GM12878 (cell line): ENCODE measurements around the gene MRPS5. TPM values are rescaled to one million over a fixed set of nuclear protein-coding genes. Genes with fewer than 3 reads are reported as not detected.

ENCODE experiments used
- ATF7 ChIP-seq: fragments of 450-650 bp; IDR thresholded peaks from 2 replicates; pipeline ENCODE4 v1.6.1; 2016; ENCODE audit warnings: low read depth, mild to moderate bottlenecking
- CREB1 ChIP-seq: IDR thresholded peaks from 2 replicates; pipeline ENCODE4 v1.6.1; 2012; ENCODE audit warnings: low read depth, mild to moderate bottlenecking, inconsistent platforms
- EGR1 ChIP-seq, 2 experiments: IDR thresholded peaks; 1 replicate in 1 of 2; 2 replicates in 1 of 2; pipeline ENCODE4 v1.6.1; 2011 to 2012; ENCODE audit warnings: low read depth in 2 of 2, low read length in 2 of 2, borderline replicate concordance in 1 of 2, mild to moderate bottlenecking in 1 of 2, moderate library complexity in 1 of 2
- ESRRA ChIP-seq: IDR thresholded peaks from 2 replicates; pipeline ENCODE4 v1.6.1; 2012; ENCODE audit warnings: mild to moderate bottlenecking, low read length, improper control_type of control experiment
- GABPA ChIP-seq: IDR thresholded peaks from 2 replicates; pipeline ENCODE4 v1.6.1; 2014; ENCODE audit warnings: antibody characterized with exemption, low read depth, mild to moderate bottlenecking, inconsistent platforms
- HDAC6 ChIP-seq: fragments of 200-600 bp; sonication (generic); IDR thresholded peaks from one replicate; pipeline ENCODE4 v1.8.0; 2017; ENCODE audit warnings: antibody characterized with exemption; ENCODE audit not compliant: unreplicated experiment
- IRF4 ChIP-seq: IDR thresholded peaks from 2 replicates; pipeline ENCODE4 v1.6.1; 2011; ENCODE audit warnings: low read depth, low read length
- MAX ChIP-seq: IDR thresholded peaks from 2 replicates; pipeline ENCODE4 v1.6.1; 2012; ENCODE audit warnings: low read depth, low read length, improper control_type of control experiment
- MTA3 ChIP-seq: IDR thresholded peaks from 2 replicates; pipeline ENCODE4 v1.6.1; 2012; ENCODE audit warnings: low read length, inconsistent platforms, borderline replicate concordance
- MYC ChIP-seq: IDR thresholded peaks from 2 replicates; pipeline ENCODE4 v1.6.1; 2011; ENCODE audit warnings: mild to moderate bottlenecking, low read length, moderate library complexity, inconsistent platforms; ENCODE audit not compliant: insufficient read depth, insufficient replicate concordance, insufficient read length, severe bottlenecking
- NBN ChIP-seq: fragments of 450-650 bp; IDR thresholded peaks from 2 replicates; pipeline ENCODE4 v1.6.1; 2016
- NFIC ChIP-seq: IDR thresholded peaks from 2 replicates; pipeline ENCODE4 v1.6.1; 2012; ENCODE audit warnings: low read depth, mild to moderate bottlenecking, inconsistent platforms, low read length, moderate library complexity
- NKRF ChIP-seq: fragments of 450-650 bp; conservative IDR thresholded peaks from 2 replicates; pipeline ENCODE4 v1.6.1; 2017; ENCODE audit warnings: mild to moderate bottlenecking, moderate library complexity
- NR2C1 ChIP-seq: fragments of 450-650 bp; IDR thresholded peaks from 2 replicates; pipeline ENCODE4 v1.6.1; 2017; ENCODE audit warnings: antibody characterized with exemption, mild to moderate bottlenecking, moderate library complexity
- NRF1 ChIP-seq: conservative IDR thresholded peaks from 2 replicates; pipeline ENCODE4 v1.6.1; 2011; ENCODE audit warnings: mild to moderate bottlenecking, low read depth, low read length, improper control_type of control experiment
- POU2F2 ChIP-seq: IDR thresholded peaks from 3 replicates; pipeline ENCODE4 v1.6.1; 2011; ENCODE audit warnings: low read depth, mild to moderate bottlenecking, low read length, borderline replicate concordance
- RCOR1 ChIP-seq: conservative IDR thresholded peaks from 2 replicates; pipeline ENCODE4 v1.6.1; 2012; ENCODE audit warnings: low read depth, low read length, improper control_type of control experiment
- RELB ChIP-seq: fragments of 450-650 bp; IDR thresholded peaks from 2 replicates; pipeline ENCODE4 v1.6.1; 2017; ENCODE audit warnings: low read depth, mild to moderate bottlenecking, moderate library complexity
- RFX5 ChIP-seq: IDR thresholded peaks from 2 replicates; pipeline ENCODE4 v1.6.1; 2011; ENCODE audit warnings: low read depth, low read length, improper control_type of control experiment
- STAT1 ChIP-seq: fragments of 450-650 bp; conservative IDR thresholded peaks from 2 replicates; pipeline ENCODE4 v1.6.1; 2014; ENCODE audit warnings: antibody characterized with exemption, mild to moderate bottlenecking
- TCF7 ChIP-seq: IDR thresholded peaks from 2 replicates; pipeline ENCODE4 v1.6.1; 2014; ENCODE audit warnings: antibody characterized with exemption, borderline replicate concordance
- ZNF217 ChIP-seq: fragments of 450-650 bp; IDR thresholded peaks from 2 replicates; pipeline ENCODE4 v1.6.1; 2017; ENCODE audit warnings: antibody characterized with exemption, mild to moderate bottlenecking
- ZNF622 ChIP-seq: fragments of 450-650 bp; IDR thresholded peaks from 2 replicates; pipeline ENCODE4 v1.6.1; 2017; ENCODE audit warnings: mild to moderate bottlenecking, inconsistent platforms
- ZZZ3 ChIP-seq: IDR thresholded peaks from 2 replicates; pipeline ENCODE4 v1.6.1; 2011; ENCODE audit warnings: low read depth; ENCODE audit not compliant: control insufficient read depth, insufficient read length
- polyA plus RNA-seq, 11 experiments: library from polyadenylated mRNA; depleted of rRNA in 4 of 11; unstranded in 6 of 11; stranded (reverse) in 5 of 11; fragments of >200 nt; fragmentation: Nextera tagmentation in 4 of 11; fragmentation: Illumina TruSeq in 1 of 11; extraction: Ambion mirVana in 4 of 11; extraction: Trizol in 1 of 11; gene quantifications; 1 replicate in 1 of 11; 2 replicates in 10 of 11; pipeline versions ENCODE4 v1.2.1 to v1.2.3, GENCODE V29; 2011 to 2016; ENCODE audit warnings: inconsistent platforms in 2 of 11, missing spikeins in 2 of 11, low read depth in 1 of 11
- total RNA-seq, 4 experiments: library from RNA; depleted of rRNA in 3 of 4; stranded (reverse); fragments of >200 nt in 3 of 4; fragmentation: Illumina TruSeq in 1 of 4; extraction: Trizol in 1 of 4; gene quantifications; 2 replicates each; pipeline versions ENCODE4 v1.2.1 to v1.2.3, GENCODE V29; 2013 to 2021

The MRPS5 gene
- total and polyA plus RNA-seq, 10 of the 15 experiments (the other 5 are each of a cell fraction or from before 2014, with no cell fraction given), result 54.8 to 93.0 (median 76.3) TPM

GRCh38 chr2:95121407-95122196, at the start of gene MRPS5 (continued):
- TF ChIP-seq NKRF (peak; percentile 63), EGR1 (IDR thresholded peaks at IDR 0.05; ENCODE audit: borderline replicate concordance in 1 of 2, low read depth in 2 of 2, low read length in 2 of 2) (peak in 1 of 2 experiments; percentile 77; a peak in 2 of 3 replicates), ZNF217 (peak; percentile 83; the same call in 1 of the 2 replicates), MTA3 (no peak), GABPA (no peak), NBN (0 out of 2 replicates have a peak, but pooled peaks have one; percentile 64), POU2F2 (peak; percentile 43; the same call in 1 of the 3 replicates), CREB1 (0 out of 2 replicates have a peak, but pooled peaks have one; percentile 16), RCOR1 (0 out of 2 replicates have a peak, but pooled peaks have one; percentile 48), HDAC6 (peak; percentile 70), STAT1 (peak; percentile 98), NFIC (no peak), IRF4 (no peak; the same call in 1 of the 2 replicates), ATF7 (no peak), TCF7 (no peak), NRF1 (no peak), ZZZ3 (no peak), MAX (peak; percentile 66), RFX5 (no peak), MYC (peak; percentile 96), ZNF622 (no peak), ESRRA (no peak; the same call in 1 of the 2 replicates), RELB (peak; percentile 59; the same call in 1 of the 2 replicates), NR2C1 (peak; percentile 33; the same call in 1 of the 2 replicates)
- TF ChIP-seq, all 136 proteins: peak for 57
